Measurements from ENCODE around the gene PHLDA3. TPM values are rescaled to one million over a fixed set of nuclear protein-coding genes. Genes with fewer than 3 reads are reported as not detected.

Gene PHLDA3
- total RNA-seq, 1 experiment from 2014 or later: 11.7 TPM

- no peak for DNase-seq (ENCODE audit: low read depth)
Observed at GRCh38 chr1:201430776-201431175, 38.2 kb downstream of the PHLDA3 start.

GRCh38 chr1:201429736-201430501 lies 39.1 kb downstream of the PHLDA3 start:
- DNase-seq (ENCODE audit: low read depth): no peak

GRCh38 chr1:201427963-201428362 lies 41.0 kb downstream of the PHLDA3 start:
- no peak for DNase-seq (ENCODE audit: low read depth)

GRCh38 chr1:201426479-201427310 lies 42.3 kb downstream of the PHLDA3 start:
- no peak for DNase-seq (ENCODE audit: low read depth)

- DNase-seq (ENCODE audit: low read depth): no peak
Observed at GRCh38 chr1:201424146-201424545, 44.8 kb downstream of the PHLDA3 start.

GRCh38 chr1:201423655-201424054 lies 45.3 kb downstream of the PHLDA3 start:
- no peak for DNase-seq (ENCODE audit: low read depth)

GRCh38 chr1:201422436-201423030 lies 46.5 kb downstream of the PHLDA3 start:
- no peak for DNase-seq (ENCODE audit: low read depth)

GRCh38 chr1:201422026-201422425 lies 47.0 kb downstream of the PHLDA3 start:
- no peak for DNase-seq (ENCODE audit: low read depth)

- DNase-seq (ENCODE audit: low read depth): no peak
Observed at GRCh38 chr1:201421041-201421440, 47.9 kb downstream of the PHLDA3 start.

- DNase-seq (ENCODE audit: low read depth): no peak
Observed at GRCh38 chr1:201420608-201421002, 48.4 kb downstream of the PHLDA3 start.

GRCh38 chr1:201419746-201420607 lies 49.0 kb downstream of the PHLDA3 start:
- no peak for DNase-seq (ENCODE audit: low read depth)

- no peak for DNase-seq (ENCODE audit: low read depth)
Observed at GRCh38 chr1:201419256-201419655, 49.7 kb downstream of the PHLDA3 start.

GRCh38 chr1:201418461-201418860 lies 50.5 kb downstream of the PHLDA3 start:
- no peak for DNase-seq (ENCODE audit: low read depth)

Other genes starting within 250 kb of the PHLDA3 start
- 0.18 and 0.34 TPM in 2 replicates for gene PKP1, start 185.7 kb downstream of the PHLDA3 start, total RNA-seq (2014; rRNA removed; shearing (Covaris generic))
- gene TNNT2, start 91.5 kb downstream of the PHLDA3 start, total RNA-seq (2014; rRNA removed; shearing (Covaris generic)): not detected in 2 replicates
- 0.06 and 0.71 TPM in 2 replicates for gene LAD1, start 69.9 kb downstream of the PHLDA3 start, total RNA-seq (2014; rRNA removed; shearing (Covaris generic))
- not detected in 2 replicates for gene TNNI1, start 47.5 kb downstream of the PHLDA3 start, total RNA-seq (2014; rRNA removed; shearing (Covaris generic))
- 866 and 897 TPM in 2 replicates for gene CSRP1, start 37.9 kb upstream of the PHLDA3 start, total RNA-seq (2014; rRNA removed; shearing (Covaris generic))
- 39.2 and 51.8 TPM in 2 replicates for gene NAV1, start 69.9 kb upstream of the PHLDA3 start, total RNA-seq (2014; rRNA removed; shearing (Covaris generic))